HCEC 1CT (cell line): Measurements from ENCODE around the gene METTL21C.

Experiments
- DNase-seq: peaks from one replicate; pipeline ENCODE4 v3.0.0-alpha.2; 2017

The METTL21C gene

DNA sequence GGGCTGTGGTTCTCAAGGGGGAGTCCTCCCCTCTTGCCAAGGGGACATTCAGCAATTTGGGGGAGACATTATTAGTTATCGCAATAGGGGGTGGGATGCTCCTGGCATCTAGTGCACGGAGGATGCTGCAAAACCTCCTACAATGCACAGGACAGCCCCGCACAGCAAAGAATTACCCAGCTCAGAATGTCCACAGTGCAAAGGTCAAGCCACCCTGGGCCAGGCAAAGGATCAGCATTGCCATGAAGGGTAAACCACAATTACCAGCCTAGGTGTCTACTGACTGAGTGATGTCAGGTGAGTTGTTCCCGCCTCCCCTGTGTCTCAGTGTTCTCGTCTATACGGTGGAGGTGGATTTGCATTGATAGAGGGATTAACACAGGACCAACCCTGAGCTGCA is 2.4 kb upstream of the METTL21C start:
- DNase-seq, result no peak

DNA sequence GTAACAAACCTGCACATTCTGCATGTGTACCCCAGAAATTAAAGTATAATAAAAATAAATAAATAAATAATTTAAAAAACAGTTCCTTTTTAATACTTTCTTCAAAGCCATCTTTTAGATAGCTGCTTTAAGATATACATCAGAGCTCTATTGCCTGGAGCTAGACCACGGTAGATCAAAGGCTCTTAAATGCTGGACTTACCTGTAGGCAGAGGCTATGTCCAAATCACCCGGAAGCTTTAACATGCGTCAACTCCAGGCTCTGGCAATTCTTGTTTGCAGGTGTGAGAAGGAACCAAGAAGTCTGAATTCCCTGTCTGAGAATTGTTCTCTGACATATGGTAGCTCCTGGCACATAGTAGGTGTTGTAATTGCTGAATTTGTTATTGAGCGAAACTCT is 1.6 kb upstream of the METTL21C start:
- no peak for DNase-seq

GRCh38 chr13:102693776-102694175 is 1.1 kb downstream of the METTL21C start:
- DNase-seq, result peak; percentile 12

DNA sequence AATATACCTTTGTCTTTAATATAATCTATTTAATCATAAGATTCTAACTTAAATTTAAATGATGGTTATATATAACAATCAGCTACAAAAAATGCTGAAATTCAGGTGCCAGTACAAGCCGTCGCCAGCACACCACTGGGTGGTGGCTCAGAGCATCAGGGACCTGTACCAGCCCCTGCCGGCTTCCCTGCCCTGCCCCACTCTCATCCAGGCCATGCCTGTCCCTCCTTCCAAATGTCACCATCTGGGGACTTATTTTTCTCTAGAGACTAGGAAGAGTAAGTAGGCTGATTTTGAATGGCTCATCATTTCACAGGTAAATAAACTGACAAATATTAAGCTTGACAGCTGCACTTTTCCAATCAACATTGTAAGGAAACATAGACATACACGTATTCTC is 1.6 kb downstream of the METTL21C start:
- no peak for DNase-seq

DNA sequence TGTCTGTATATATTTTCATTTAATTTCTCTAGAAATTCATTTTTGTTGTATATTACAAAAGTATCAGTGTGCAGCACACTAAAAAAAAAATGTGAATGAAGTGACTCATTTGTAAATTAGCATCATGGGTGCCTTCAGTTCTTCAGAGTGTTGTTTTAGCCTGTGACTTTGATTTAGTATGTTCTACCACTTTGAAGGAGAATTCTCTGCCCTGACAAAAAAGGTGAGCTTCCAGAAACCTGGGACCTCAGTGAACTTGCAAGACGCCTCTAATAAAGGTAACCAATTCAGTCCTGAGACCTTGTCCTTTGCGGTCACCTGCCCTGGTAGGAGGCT is 2.4 kb downstream of the METTL21C start:
- no peak for DNase-seq

DNA sequence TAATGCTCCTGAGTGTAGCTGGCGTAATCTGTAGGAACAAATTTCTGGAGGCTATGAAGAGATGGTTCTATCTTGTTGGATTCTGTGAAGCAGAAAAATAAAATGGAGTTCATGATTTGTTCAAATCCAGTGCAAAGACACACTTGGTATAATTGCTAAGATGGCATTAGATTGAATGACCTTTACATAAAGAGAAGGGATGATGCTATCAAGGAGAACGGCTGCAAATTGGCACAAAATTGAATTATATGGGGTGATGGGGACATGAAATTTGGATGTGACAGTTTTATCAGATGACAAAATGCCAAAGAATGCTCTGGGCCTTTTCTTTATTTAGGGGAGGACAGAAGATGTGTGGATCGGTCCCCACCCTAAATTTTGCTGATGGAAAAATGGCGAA is 4.0 kb downstream of the METTL21C start:
- DNase-seq, result no peak

GRCh38 chr13:102688306-102688973 is 6.4 kb downstream of the METTL21C start:
- no peak for DNase-seq

GRCh38 chr13:102687520-102687919 is 7.3 kb downstream of the METTL21C start:
- DNase-seq, result no peak

GRCh38 chr13:102686024-102686423 is 8.8 kb downstream of the METTL21C start:
- no peak for DNase-seq

DNA sequence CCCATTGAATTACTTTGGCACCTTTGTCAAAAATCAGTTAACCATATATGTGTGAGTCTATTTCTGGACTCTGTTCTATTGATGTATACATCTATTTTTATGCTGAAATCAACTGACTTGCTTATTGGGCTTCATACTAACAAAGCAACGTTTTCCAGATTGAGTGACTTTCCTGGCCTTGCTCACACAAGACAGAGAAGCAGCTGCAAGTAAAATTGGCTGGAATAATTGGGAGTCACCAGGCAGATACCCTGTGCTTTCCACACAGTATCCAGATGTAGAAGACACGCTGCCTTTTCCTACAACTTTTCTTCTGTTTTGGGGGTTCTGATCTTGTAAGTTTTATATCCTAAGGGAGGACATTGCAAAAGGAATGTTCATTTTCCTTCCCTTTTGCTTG is 11.2 kb downstream of the METTL21C start:
- no peak for DNase-seq

DNA sequence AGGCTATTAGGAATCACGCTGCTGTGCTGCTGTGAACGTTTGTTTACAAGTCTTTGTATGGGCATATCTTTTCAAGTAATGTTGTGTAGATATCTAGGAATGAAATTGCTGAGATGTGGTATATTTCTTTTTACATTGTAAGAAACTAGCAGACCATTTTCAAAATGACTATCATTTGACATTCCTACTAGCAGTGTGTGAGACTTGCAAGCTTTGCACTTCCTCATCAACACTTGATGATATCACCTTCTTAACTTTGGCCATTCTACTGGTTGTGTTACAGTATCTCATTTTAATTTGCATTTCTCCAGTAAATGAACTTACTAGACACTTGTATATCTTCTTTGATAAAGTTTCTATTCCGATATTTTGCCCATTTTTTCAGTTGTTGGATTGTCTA is 12.1 kb downstream of the METTL21C start:
- no peak for DNase-seq

DNA sequence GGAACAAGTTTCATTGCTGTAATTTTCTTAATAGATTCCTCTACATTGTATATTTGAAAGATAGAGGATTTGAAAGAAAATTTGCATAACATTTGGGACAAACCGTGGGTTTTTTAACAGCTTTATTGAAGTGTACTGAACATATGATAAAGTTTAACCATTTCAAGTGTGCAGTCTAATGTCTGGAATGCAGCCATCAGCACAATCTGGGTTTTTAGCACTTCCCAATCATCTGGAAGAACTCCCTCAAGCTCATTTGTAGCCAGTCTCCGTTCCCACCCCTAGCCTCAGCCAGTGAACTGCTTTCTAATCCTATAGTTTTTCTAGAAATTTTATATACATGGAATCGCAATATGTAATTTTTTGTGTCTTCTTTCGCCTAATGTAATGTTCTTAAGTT is 12.6 kb downstream of the METTL21C start:
- no peak for DNase-seq

DNA sequence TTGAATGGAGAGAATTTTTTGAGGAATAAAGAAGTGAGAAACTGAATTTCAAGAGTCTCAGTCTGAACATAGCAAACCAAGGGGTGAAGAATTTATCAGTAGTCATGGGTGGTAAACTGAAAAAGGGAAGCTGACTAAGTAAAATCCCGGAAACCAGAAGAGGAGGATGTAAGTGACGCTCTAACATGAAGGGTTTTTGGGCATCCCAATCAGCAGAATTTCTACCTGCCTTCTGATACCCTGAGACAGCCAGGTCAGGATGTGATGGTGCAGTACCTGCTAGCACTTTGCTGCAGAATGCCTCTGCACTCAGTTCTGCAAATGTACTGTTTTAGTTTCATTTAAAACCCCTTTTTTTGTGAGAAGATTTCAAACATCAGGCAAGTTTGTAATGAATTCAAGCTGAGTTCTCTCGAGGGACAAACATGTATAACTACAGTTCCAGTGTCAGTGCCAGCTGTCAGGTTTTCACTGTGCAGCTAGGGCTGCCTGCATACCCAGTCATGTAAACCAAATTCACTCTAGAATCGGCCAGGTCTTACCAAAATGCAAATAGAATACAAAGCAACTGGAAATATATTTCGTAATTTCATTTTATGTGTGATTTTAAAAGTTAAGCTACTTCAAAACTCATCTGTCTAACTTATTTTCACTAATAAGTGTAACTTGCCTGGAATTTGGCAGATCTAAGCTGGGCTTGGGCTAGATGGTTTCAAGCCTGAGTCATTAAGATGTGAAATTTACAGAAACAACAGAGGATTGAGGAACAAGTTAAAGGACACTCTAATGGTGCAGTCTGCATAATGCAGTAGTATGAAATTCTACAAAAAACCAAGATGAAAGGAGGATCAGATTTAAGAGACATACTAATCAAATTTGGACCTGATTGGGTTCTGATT is 13.8 kb downstream of the METTL21C start:
- DNase-seq, result peak; percentile 3

GRCh38 chr13:102680133-102680717 is 14.6 kb downstream of the METTL21C start:
- no peak for DNase-seq

DNA sequence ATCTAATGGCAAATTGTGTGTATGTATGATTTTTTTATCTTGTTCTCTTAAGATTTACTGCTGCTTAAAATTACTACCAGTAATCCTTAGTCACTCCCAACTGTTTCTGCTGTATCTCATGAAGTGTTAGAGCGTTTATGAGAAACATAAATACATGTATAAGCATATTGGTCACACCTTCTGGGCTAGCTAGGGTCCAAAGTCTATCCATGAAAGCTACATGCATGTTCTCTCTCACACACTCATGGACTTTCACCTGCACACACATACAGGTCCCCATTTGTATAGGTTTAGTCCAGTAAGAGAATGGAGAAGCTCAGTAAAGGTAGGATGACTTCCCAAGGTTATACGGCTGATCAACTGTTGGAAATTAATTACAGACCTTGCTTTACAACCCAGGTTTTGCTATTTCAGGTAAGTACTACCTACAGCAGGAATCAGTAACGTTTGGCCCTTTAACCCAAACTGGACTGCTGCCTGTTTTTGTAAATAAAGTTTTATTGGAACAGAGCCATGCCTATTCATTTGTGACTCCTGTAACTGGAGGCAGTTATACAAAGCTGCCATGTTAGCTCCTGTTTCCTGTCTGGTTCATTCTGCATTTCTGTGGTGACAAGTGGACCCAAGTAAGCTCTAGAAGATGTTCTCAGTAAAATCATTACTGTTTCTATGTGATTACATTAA is 15.3 kb downstream of the METTL21C start:
- DNase-seq, result no peak

DNA sequence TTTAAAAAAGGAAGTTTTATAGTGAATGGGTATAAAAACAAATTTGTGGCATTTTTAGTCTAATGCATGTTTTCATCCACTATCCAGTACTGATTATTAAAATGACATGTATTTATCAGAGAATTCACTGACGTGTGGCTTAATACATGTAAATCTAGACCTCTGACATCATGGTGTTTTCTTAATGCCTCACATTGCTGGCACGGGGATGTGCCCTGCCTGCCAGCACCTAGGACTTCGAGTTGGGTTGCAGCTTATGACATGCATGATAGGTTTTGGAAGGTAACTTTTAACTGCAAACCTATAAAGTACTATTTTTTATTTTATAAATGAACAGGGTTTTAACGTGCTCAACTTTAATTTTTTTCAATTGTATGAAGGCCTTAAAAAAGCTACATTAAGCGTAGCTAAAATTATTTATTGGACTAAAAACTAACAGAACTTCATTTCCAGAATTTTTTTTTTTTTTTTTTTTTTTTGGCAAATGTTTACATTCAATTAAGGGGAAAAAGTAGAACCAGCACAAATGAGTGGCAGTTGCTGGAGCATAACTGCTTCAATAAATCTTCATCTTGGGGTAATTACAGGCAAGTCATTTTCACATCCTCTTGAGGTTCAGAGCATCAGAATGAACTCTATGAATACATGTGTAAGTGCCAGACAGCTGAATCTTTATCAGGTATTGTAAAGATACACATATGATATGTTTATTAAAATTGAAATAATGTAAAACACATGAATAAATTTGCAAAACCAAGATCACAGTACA is 16.3 kb downstream of the METTL21C start:
- no peak for DNase-seq

GRCh38 chr13:102677122-102677521 is 17.7 kb downstream of the METTL21C start:
- DNase-seq, result no peak

- DNase-seq, result no peak
Observed at GRCh38 chr13:102675115-102675514, 19.7 kb downstream of the METTL21C start.

DNA sequence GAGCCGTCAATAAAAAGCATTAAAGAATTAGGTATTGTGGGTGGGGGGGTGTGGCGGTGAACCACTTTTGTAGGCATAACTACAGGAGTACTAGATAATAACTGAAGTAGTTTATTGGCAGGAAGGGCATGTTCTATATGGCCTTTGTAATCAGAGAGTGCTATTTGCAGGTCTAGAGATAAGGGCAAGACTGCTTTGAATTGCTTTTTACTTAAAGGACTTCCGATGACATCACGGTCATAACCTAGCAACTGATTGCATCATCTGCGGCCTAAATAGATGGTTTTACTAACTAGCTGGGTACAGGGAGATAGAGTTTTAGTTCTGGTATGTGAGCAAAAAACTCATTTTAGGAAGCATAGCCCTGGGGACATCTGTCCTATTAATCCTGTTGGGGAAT is 24.7 kb downstream of the METTL21C start:
- DNase-seq, result no peak

GRCh38 chr13:102667911-102668310 is 26.9 kb downstream of the METTL21C start:
- no peak for DNase-seq

DNA sequence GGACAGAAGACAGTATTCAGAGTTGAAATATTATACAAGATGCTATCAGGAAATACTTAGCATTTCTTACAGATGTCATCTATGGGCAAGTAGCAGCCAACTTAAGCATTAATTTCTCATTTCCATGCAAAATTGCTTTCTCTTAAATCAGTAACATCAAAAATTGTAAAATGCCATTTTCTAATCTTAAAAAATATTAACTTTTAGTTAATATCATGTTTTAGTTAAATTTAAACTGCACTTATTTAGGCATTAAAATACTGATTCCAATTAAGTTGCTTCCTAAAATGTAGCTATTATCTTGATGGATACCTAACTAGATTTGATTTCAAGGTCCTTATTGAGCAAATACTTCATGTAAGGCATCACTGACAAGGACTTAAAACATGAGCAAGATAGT is 27.8 kb downstream of the METTL21C start:
- DNase-seq, result no peak

DNA sequence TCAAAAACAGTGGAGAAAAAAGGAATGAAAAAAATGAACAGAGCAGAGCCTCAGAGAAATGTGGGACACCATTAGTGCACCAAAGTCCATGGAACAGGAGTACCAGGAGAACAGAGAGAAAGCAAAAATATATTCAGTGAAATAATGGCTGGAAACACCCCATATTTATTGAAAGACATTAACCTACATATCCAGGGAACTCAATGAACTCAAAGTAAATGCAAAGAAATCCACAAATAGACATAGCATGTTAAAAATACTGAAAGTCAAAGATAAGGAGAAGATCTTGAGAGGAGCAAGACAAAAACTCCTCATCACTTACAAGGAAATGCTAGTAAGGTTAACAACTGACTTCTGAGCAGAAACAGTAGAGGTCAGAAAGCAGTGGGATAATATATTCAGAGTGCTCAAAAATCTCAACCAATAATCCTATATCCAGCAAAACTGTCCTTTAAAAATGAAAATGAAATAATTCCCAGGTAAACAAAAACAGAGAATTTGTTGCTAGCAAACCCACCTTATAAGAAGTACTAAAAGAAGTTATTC is 35.6 kb downstream of the METTL21C start:
- no peak for DNase-seq
